NCI-H1694 (cell line): ENCODE data around the gene MACO1.
"Not testable (repeated sequence)": the region's sequence is repeated elsewhere in the genome, so short reads cannot be mapped to it uniquely, and the experiment has no call there.

Experiments
- DNase-seq: peaks from one replicate; lab custom pipeline; 2025; lab: John Stamatoyannopoulos, UW

Gene MACO1

DNA sequence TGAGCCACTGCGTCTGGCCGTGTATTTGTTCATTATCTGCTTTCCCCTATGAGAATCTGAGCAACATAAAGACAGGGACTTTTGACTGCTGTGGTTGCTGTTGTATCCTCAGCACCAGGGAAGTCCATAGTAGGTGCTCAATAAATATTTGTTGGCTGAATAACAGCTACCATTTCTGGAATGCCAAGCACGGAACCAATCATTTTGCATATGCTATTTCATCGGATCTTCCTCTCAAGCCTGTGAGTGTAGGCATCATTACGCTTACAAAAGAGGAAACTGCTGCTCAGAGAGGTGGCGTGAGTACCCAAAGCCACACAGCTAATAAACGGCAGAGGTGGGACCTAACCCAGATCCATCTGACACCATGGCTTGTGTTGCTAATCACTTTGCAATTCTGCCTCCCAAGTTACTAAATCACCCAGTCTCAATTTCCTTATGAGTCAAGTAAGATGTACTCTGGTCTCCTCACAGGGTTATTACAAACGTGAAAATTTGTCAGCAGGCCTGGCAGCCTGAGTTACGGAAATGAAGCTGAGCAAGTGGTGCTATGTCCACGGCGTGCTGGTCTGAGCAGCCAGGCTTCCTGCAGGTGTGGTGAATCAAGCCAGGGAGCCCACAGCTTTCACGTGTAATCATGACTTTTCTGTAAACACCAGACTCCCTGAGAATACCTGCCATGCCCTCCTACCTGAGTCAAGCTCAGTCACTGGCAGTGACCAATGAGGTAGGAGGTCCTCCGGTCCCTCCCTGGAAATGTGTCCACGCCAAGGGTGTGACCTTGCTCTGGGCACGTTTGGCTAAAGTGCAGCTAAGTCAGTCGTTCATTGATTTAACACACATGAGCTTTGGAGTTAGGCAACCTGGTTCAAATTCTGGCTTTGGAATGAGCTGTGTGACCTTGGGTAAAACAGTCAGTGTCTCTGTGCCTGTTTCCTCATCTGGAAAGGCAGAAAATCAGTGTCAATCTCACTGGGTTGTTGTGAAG, 5.3 kb upstream of the MACO1 start:
- no peak for DNase-seq

- DNase-seq = no peak
Observed at GRCh38 chr1:25427696-25428095, 3.0 kb upstream of the MACO1 start.

DNA sequence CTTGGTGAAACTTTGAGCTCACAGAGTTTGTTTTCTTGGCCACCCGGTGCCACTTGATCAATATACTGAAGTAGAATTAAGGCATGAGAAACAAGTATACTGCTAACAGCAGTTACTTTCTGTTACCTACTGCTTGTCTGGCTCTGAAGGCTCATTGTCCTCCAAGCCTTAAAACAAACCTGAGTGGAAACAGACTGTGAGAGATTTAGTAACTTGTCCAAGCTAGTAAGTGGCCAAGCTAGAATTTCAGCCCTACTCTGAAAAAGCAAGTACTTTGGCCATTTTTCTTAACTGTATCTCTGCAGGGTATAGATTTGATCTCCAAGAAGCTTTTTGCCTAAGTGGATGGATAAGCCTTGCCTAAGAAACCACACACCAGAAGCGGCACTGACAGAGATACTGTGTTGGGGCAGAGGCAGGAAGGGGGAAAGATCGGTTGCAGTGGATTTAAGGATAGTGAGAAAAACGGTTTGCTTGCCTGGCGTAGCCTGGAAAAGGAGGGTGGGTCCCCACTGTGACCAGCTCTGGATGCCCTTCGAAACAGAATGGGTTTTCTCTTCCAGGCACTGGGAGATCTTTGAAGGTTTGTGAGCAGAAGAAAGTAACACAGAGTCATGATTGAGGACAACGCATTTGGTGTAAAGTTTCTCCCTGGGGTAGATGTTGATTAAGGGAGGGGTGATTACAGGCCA, 2.1 kb upstream of the MACO1 start:
- DNase-seq = no peak

DNA sequence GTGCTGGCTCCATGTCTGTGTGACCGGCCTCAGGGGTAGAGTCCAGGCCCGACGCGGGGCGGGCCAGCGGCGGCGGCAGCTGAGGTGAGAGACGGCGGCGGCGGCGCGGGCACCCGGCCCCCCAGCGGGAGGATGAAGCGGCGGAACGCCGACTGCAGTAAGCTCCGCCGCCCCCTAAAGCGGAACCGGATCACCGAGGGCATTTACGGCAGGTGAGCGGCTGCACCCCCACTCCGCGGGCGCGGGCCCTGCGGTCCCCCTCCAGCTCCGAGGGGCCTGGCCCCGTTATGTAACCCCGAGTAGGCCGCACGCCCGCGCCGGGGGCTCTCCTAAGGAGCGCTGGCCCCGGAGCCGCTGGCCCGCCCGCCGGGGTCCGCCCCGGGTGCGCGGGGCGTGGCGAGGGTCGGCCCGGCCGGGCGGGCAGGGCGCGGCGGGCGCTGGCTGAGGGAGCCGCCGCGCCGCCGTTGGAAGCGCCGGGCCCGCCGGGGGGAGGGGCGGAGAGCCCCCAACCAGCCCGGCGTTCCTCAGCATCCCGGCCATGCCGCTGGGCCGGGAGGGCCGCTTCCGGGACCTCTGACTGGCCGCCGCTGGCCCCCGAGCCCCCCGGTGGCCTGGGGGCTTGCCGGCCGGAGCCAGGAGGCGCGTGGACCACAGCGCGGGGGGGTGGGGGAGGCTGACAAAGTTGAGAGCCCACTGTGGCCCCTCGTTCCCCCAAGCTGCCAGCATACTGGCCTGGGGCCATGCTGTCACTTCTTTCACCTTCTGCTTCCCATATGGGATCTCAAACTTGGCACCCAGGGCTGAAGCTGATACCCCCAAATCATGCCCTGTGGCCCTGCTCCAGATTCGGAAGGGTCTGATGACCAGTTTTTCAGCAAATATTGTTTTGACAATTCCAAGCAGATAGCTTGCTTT, 527 bp downstream of the MACO1 start:
- DNase-seq = no peak

GRCh38 chr1:25431955-25432719, 1.4 kb downstream of the MACO1 start:
- no peak for DNase-seq

GRCh38 chr1:25432749-25433388, 2.2 kb downstream of the MACO1 start:
- DNase-seq = no peak

DNA sequence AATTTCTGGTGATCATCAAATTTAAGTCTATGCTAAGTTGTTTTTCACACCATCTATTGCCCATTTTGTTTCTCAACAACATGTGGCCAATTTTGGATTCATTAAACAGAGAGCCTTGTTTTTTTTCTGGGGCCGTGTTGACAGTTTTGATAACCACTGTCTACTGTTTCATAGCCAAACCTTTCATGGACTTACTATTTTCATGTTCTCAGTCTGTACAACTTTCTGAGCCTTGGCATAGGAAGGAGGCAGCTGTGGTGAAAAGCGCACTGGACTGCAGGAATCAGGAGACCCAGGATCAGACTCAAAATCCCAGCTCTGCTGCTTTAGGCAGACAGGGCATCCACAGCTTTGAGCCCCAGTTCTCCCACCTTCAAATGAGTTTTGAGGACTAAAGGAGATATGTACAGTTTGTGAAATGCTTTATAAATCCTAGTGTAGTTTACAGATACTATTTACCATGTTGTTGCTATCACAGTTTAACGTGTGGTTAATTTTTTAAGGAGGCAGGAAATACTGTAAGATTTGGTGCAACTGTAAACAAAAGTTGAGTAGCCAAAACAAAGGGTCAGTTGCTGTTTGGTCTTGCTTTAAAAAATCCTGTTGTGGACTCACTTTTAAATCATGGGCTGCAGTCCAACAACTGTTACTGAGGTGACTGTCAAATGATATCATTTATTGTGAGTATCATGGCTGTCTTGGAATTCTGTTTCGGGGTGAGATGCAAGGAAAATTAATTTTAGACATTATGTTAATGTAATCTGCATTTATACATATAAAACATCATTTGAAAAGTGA, 2.9 kb downstream of the MACO1 start:
- no peak for DNase-seq

GRCh38 chr1:25435397-25436108, 4.9 kb downstream of the MACO1 start:
- no peak for DNase-seq

- no peak for DNase-seq
Observed at GRCh38 chr1:25437672-25438071, 7.0 kb downstream of the MACO1 start.

DNA sequence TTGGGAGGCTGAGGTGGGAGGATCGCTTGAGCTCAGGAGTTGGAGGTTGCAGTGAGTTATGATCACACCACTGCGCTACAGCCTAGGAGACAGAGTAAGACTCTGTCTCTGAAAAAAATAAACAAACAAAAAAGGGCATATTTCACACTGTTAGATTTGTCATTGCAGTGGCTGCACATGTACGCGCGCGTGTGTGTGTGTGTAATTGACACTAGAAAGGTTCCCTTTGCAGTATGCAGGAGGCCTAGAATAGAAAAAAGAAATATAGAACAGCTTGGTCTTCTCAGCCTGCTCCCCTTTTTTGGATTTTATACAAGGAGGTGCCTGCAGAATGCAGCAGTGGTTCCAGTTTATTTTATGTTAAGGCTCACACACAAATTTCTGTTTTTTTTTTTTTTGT, 8.6 kb downstream of the MACO1 start:
- no peak for DNase-seq

DNA sequence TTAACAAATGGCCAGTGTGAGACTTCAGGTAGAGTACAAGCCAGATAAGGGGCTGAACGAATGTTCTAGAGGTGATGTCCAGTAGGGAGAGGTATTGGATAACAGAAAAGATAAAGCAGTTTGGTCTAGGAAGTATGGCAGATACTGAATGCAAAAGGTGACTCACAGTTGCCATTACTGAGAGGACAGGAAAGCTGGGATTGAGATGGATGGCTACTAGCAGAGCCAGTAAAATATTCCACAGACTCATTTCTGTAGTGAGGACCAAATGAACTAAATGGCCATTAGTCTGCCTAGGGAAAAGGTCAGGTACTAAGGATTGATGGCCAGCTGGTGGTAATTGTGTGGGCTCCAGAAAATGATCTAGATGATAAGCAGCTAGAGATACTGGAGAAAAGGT, 11.5 kb downstream of the MACO1 start:
- DNase-seq = no peak

GRCh38 chr1:25443030-25443699, 12.5 kb downstream of the MACO1 start:
- no peak for DNase-seq

DNA sequence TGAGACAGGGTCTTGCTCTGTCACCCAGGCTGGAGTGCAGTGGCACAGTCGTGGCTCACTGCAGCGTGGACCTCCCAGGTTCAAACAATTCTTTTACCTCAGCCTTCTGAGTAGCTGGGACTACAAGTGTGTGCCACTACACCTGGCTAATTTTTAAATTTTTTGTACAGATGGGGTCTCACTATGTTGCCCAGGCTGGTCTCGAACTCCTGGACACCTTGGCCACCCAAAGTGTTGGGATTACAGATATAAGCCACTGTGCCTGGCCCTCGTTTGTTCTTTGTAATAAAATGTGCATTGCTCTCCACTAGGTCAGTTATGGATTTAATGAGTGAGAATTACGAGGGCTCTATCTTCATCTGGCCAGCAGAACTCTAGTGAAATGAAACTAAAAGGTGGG, 13.9 kb downstream of the MACO1 start:
- DNase-seq = not testable (repeated sequence)

DNA sequence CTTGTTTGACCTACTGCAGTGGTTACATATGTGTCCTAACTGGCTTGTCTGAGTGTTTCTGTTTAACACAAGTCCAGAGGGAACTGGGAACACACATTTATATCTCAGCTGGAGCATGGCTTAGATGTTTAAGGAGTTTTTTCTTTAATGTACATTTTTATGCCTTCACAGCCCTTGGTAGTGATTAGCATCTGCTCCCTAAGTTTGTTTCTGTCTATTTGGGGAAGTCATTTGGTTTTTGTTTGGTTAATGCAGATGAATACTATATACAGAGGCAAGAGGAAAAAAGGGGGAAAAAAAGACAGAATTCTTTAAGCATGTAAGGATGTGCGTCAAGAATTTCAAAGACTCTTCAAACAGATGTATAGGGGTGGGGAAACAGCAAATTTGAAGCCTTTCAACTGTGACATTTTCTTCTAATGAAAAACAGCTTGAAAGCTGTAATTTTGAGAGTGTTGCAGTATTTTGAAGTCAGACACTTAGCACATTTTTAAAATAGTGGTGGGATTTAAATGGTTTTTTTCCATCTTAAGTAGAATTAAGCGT, 15.4 kb downstream of the MACO1 start:
- DNase-seq = no peak

- DNase-seq = no peak
Observed at GRCh38 chr1:25447547-25447946, 16.9 kb downstream of the MACO1 start.

DNA sequence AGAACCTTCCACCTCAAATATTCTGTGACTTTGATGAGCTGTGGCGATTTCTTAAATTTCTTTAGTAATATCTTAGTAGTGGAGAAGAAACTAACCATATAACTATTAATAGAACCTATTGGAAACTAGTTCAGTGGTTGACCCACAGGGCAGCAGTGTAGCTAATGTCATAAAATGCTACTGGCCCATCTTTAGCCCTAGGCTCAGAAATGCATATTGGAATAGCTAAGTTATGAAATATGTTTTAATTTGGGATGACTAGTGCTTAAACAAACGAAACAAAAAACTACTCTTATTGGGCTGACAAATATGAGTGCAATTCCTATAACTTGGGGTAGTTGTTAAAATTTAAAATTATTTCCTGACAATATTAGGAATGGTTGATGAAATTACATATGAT, 20.2 kb downstream of the MACO1 start:
- no peak for DNase-seq

GRCh38 chr1:25451908-25452307, 21.2 kb downstream of the MACO1 start:
- no peak for DNase-seq

DNA sequence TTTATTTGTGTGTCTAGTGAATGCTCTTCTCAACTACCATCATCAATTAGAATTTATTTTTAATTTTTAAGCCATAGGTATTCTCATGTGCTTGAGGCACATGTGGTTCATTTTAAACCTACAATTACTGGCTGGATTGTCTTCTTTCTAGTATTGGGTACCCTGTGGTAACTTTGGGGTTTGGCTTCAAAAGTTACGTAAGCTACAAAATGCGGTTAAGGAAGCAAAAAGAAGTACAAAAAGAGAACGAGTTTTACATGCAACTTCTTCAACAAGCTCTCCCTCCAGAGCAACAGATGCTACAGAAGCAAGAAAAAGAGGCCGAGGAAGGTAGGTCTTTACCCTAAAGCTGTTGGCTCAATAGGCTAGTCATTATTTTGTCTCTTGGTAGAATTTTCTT, 25.8 kb downstream of the MACO1 start:
- no peak for DNase-seq
